RWPE2 (cell line): Measurements from ENCODE around the gene CDKN2B-AS1.

Experiments used
- ATAC-seq: fragments of 200-7000 bp; cut with Tn5 transposase; 3 replicates; pipeline ENCODE4 v1.9.1; 2021; ENCODE audit warnings: low read depth
- DNase-seq: peaks from one replicate; pipeline ENCODE4 v3.0.0-alpha.2; 2020; ENCODE audit warnings: low spot score
- H3K27ac ChIP-seq: fragments of 450-650 bp; 2 replicates; pipeline ENCODE4 v1.5.1; 2017; ENCODE audit warnings: mild to moderate bottlenecking; ENCODE audit not compliant: poor library complexity, severe bottlenecking
- H3K27me3 ChIP-seq: fragments of 250-450 bp; sonication (Bioruptor Pico); 2 replicates; pipeline ENCODE4 v1.5.1; 2021; ENCODE audit warnings: mild to moderate bottlenecking, moderate library complexity; ENCODE audit not compliant: insufficient read depth, poor library complexity, severe bottlenecking
- H3K36me3 ChIP-seq: fragments of 250-450 bp; sonication (Bioruptor Pico); 2 replicates; pipeline ENCODE4 v1.5.1; 2020; ENCODE audit warnings: low read depth, mild to moderate bottlenecking, moderate library complexity
- H3K4me1 ChIP-seq: fragments of 250-450 bp; sonication (Bioruptor Pico); 2 replicates; pipeline ENCODE4 v1.5.1; 2021; ENCODE audit warnings: mild to moderate bottlenecking, moderate library complexity; ENCODE audit not compliant: insufficient read depth, poor library complexity, severe bottlenecking
- H3K4me3 ChIP-seq: fragments of 250-450 bp; sonication (Bioruptor Pico); 2 replicates; pipeline ENCODE4 v1.5.1; 2021; ENCODE audit warnings: mild to moderate bottlenecking, moderate library complexity; ENCODE audit not compliant: severe bottlenecking
- H3K9me3 ChIP-seq: fragments of 250-450 bp; sonication (Bioruptor Pico); 2 replicates; pipeline ENCODE4 v1.5.1; 2021; ENCODE audit warnings: mild to moderate bottlenecking, moderate library complexity; ENCODE audit not compliant: severe bottlenecking
- CTCF ChIP-seq: fragments of 450-650 bp; IDR thresholded peaks from one replicate; pipeline ENCODE4 v1.5.1; 2017; ENCODE audit warnings: mild to moderate bottlenecking, moderate library complexity; ENCODE audit not compliant: poor library complexity, severe bottlenecking

CDKN2B-AS1 gene

GRCh38 chr9:22073349-22073748 is 78.8 kb downstream of the CDKN2B-AS1 start:
- Histone ChIP-seq H3K36me3 (no peaks in the 10 kb centered on the region), H3K27ac (no peak overlapping the region), H3K4me3 (no peak overlapping the region), H3K27me3 (no peaks in the 10 kb centered on the region), H3K9me3 (no peaks in the 10 kb centered on the region), H3K4me1 (no peaks in the 10 kb centered on the region)
- DNase-seq: no peak
- TF ChIP-seq CTCF: no peak
- ATAC-seq: no peak

- H3K4me1 ChIP-seq: no peaks in the 10 kb centered on the region
- no peak for DNase-seq
Measured at GRCh38 chr9:22078081-22078480, 83.5 kb downstream of the CDKN2B-AS1 start.

GRCh38 chr9:22079873-22080341 is 85.3 kb downstream of the CDKN2B-AS1 start:
- DNase-seq: no peak
- Histone ChIP-seq H3K27me3 (no peaks in the 10 kb centered on the region), H3K4me3 (no peak overlapping the region), H3K4me1 (peaks cover 13% of the 10 kb centered on the region), H3K9me3 (no peaks in the 10 kb centered on the region), H3K36me3 (peaks cover 3% of the 10 kb centered on the region; the same call in 1 of the 2 replicates), H3K27ac (no peak overlapping the region)
- no peak for ATAC-seq
- no peak for TF ChIP-seq CTCF

More at GRCh38 chr9:22078081-22078480, 83.5 kb downstream of the CDKN2B-AS1 start:
- TF ChIP-seq CTCF: no peak
- no peaks in the 10 kb centered on the region for H3K36me3 ChIP-seq
- no peak overlapping the region for H3K4me3 ChIP-seq
- no peaks in the 10 kb centered on the region for H3K27me3 ChIP-seq
- no peak for ATAC-seq
- H3K27ac ChIP-seq: no peak overlapping the region
- no peaks in the 10 kb centered on the region for H3K9me3 ChIP-seq

GRCh38 chr9:22084336-22085035 is 89.9 kb downstream of the CDKN2B-AS1 start:
- H3K27me3 ChIP-seq: no peaks in the 10 kb centered on the region
- no peaks in the 10 kb centered on the region for H3K9me3 ChIP-seq
- peak; percentile 92 for ATAC-seq
- H3K4me3 ChIP-seq: no peak overlapping the region
- no peak for DNase-seq
- peaks cover 3% of the 10 kb centered on the region; the same call in 1 of the 2 replicates for H3K36me3 ChIP-seq
- TF ChIP-seq CTCF: no peak
- H3K4me1 ChIP-seq: peaks cover 45% of the 10 kb centered on the region
- H3K27ac ChIP-seq: peak overlapping the region; percentile 99
